Endothelial cell of umbilical vein (primary cell): ENCODE data around the gene CALN1. TPM values are rescaled to one million over a fixed set of nuclear protein-coding genes. Genes with fewer than 3 reads are reported as not detected.

Experiments
- BruUV-seq: library from RNA; stranded (reverse); fragments of 400-500 nt; replicated peaks from 2 replicates; lab custom pipeline; 2021; lab: Mats Ljungman, UMichigan
- CTCF ChIA-PET: fragments of 300-600, 350-600 bp; sonication (Branson Sonifier 250); formaldehyde crosslinking; loops from one replicate; lab custom pipeline; 2021; ENCODE audit warnings: antibody characterized with exemption, inconsistent platforms; lab: Charles Lee
- POLR2A ChIA-PET: fragments of 300-600, 350-600 bp; sonication (Branson Sonifier 250); formaldehyde crosslinking; loops from one replicate; lab custom pipeline; 2021; ENCODE audit warnings: antibody characterized with exemption, inconsistent platforms; lab: Charles Lee
- DNase-seq: peaks from one replicate; pipeline ENCODE4 v3.0.0-alpha.2; 2011; ENCODE audit warnings: low read depth, low spot score
- FAIRE-seq: peaks from 2 replicates; lab custom pipeline; 2011; peaks lifted over from hg19 to GRCh38; lab: Jason Lieb, UNC
- H2AFZ ChIP-seq: 2 replicates; pipeline ENCODE4 v1.6.0; 2012; ENCODE audit warnings: low read depth, low read length, control low read depth, inconsistent platforms
- H3K27ac ChIP-seq: 2 replicates; pipeline ENCODE4 v1.5.1; 2011; ENCODE audit warnings: low read depth, mild to moderate bottlenecking, control low read depth, low read length, moderate library complexity; ENCODE audit not compliant: insufficient read depth
- H3K27me3 ChIP-seq, 2 experiments: 2 replicates each; pipeline versions ENCODE4 v1.6.0 to v1.6.1; 2011; ENCODE audit warnings: low read length in 2 of 2, mixed read lengths in 1 of 2; ENCODE audit not compliant: control insufficient read depth in 2 of 2, insufficient read depth in 2 of 2
- H3K36me3 ChIP-seq, 2 experiments: 2 replicates in 1 of 2; 3 replicates in 1 of 2; pipeline ENCODE4 v1.5.1; 2011; ENCODE audit warnings: low read length in 2 of 2, mild to moderate bottlenecking in 1 of 2, moderate library complexity in 1 of 2; ENCODE audit not compliant: control insufficient read depth in 2 of 2, insufficient read depth in 2 of 2; ENCODE audit errors: extremely low read depth in 1 of 2
- H3K4me1 ChIP-seq: 3 replicates; pipeline ENCODE4 v1.5.1; 2011; ENCODE audit warnings: mild to moderate bottlenecking, low read length; ENCODE audit not compliant: control insufficient read depth, insufficient read depth; ENCODE audit errors: extremely low read depth
- H3K4me2 ChIP-seq: 2 replicates; pipeline ENCODE4 v1.6.1; 2011; ENCODE audit warnings: low read length, control low read depth, mixed read lengths; ENCODE audit not compliant: insufficient read depth
- H3K4me3 ChIP-seq, 3 experiments: fragments of 200-600 bp in 1 of 3; sonication (generic), shearing (Covaris generic) in 1 of 3; replicated peaks in 1 of 3; 2 replicates each; pipeline ENCODE4 v1.5.1; 2011 to 2016; ENCODE audit warnings: control low read depth in 3 of 3, low read length in 3 of 3, mild to moderate bottlenecking in 2 of 3, inconsistent platforms in 1 of 3, low read depth in 1 of 3, moderate library complexity in 1 of 3; ENCODE audit not compliant: insufficient read depth in 1 of 3
- H3K79me2 ChIP-seq: 2 replicates; pipeline ENCODE4 v1.6.0; 2012; ENCODE audit warnings: low read length, inconsistent platforms; ENCODE audit not compliant: control insufficient read depth, insufficient read depth
- H3K9ac ChIP-seq: replicated peaks from 2 replicates; pipeline ENCODE3; 2011; ENCODE audit warnings: low read length, control low read depth; ENCODE audit not compliant: insufficient read depth; ENCODE audit errors: extremely low read depth
- H3K9me1 ChIP-seq: replicated peaks from 3 replicates; pipeline ENCODE4 v1.6.0; 2011; ENCODE audit warnings: mild to moderate bottlenecking, low read length; ENCODE audit not compliant: control insufficient read depth, insufficient read depth; ENCODE audit errors: extremely low read depth
- H3K9me3 ChIP-seq: replicated peaks from 2 replicates; pipeline ENCODE4 v1.5.1; 2012; ENCODE audit warnings: low read length, inconsistent platforms; ENCODE audit not compliant: control insufficient read depth, insufficient read depth
- H4K20me1 ChIP-seq: replicated peaks from 2 replicates; pipeline ENCODE3; 2011; ENCODE audit warnings: mild to moderate bottlenecking, low read length; ENCODE audit not compliant: control insufficient read depth, insufficient read depth; ENCODE audit errors: extremely low read depth
- EZH2 ChIP-seq: IDR thresholded peaks from 2 replicates; pipeline ENCODE4 v1.6.1; 2012; ENCODE audit warnings: borderline replicate concordance, low read depth, mild to moderate bottlenecking, moderate library complexity, low read length, inconsistent platforms; ENCODE audit not compliant: severe bottlenecking
- FOS ChIP-seq: IDR thresholded peaks from 2 replicates; pipeline ENCODE4 v1.6.1; 2011; ENCODE audit warnings: mild to moderate bottlenecking, low read length, moderate library complexity, borderline replicate concordance; ENCODE audit not compliant: insufficient read depth
- GATA2 ChIP-seq: IDR thresholded peaks from 2 replicates; pipeline ENCODE4 v1.7.0; 2011; ENCODE audit warnings: low read depth, mild to moderate bottlenecking, moderate library complexity, mixed read lengths, low read length; ENCODE audit not compliant: insufficient read length, insufficient read depth
- JUN ChIP-seq: IDR thresholded peaks from 2 replicates; pipeline ENCODE4 v1.6.1; 2011; ENCODE audit warnings: borderline replicate concordance, low read depth; ENCODE audit not compliant: insufficient read length, insufficient read depth
- MYC ChIP-seq: IDR thresholded peaks from one replicate; pipeline ENCODE4 v1.6.1; 2011; ENCODE audit warnings: mild to moderate bottlenecking, low read depth, low read length
- POLR2A ChIP-seq: IDR thresholded peaks from 2 replicates; pipeline ENCODE4 v1.6.1; 2012; ENCODE audit warnings: low read depth, mild to moderate bottlenecking, control low read depth, low read length
- POLR2AphosphoS5 ChIP-seq: IDR thresholded peaks from 2 replicates; pipeline ENCODE4 v1.6.1; 2012; ENCODE audit warnings: low read depth, mild to moderate bottlenecking, control low read depth, low read length, moderate library complexity; ENCODE audit not compliant: insufficient read depth
- dilution Hi-C: fragments of 300-500 bp; cut with MboI; formaldehyde crosslinking; loops from one replicate; pipeline ENCODE4 v1.15.0; 2019; ENCODE audit warnings: low sequenced_read_pairs; ENCODE audit not compliant: extremely low pct_ligation_motif_present
- intact Hi-C: fragments of 100-400 bp; cut with micrococcal nuclease; formaldehyde crosslinking; loops from one replicate; pipeline ENCODE4 v1.10.0; 2022
- polyA plus RNA-seq, 4 experiments: library from polyadenylated mRNA; depleted of rRNA in 3 of 4; stranded (reverse) in 3 of 4; unstranded in 1 of 4; fragments of >200 nt; gene quantifications; 2 replicates each; pipeline versions ENCODE4 v1.2.1 to v1.2.3, GENCODE V29; 2011 to 2012; ENCODE audit warnings: missing spikeins in 1 of 4
- total RNA-seq: library from RNA; stranded (reverse); gene quantifications from 2 replicates; pipeline ENCODE4 v1.2.3, GENCODE V29; 2021
- TF ChIP-seq, protein P1 (sequence below), 2 donors: IDR thresholded peaks; 1 replicate in 1 of 2; 2 replicates in 1 of 2; pipeline ENCODE4 v1.5.1; 2011; ENCODE audit warnings: low read length in 2 of 2, mild to moderate bottlenecking in 2 of 2, moderate library complexity in 2 of 2, control low read depth in 1 of 2, inconsistent platforms in 1 of 2, low read depth in 1 of 2; ENCODE audit not compliant: insufficient read depth in 1 of 2; ENCODE audit errors: extremely low read depth in 1 of 2
- TF ChIP-seq, protein P2 (sequence below): IDR thresholded peaks from 2 replicates; pipeline ENCODE4 v1.6.1; 2011; ENCODE audit not compliant: insufficient read depth, insufficient read length

The CALN1 gene
- total and polyA plus RNA-seq, 2 donors (not counting 3 experiments of a cell fraction or from before 2014, with no cell fraction given), result not detected

DNA sequence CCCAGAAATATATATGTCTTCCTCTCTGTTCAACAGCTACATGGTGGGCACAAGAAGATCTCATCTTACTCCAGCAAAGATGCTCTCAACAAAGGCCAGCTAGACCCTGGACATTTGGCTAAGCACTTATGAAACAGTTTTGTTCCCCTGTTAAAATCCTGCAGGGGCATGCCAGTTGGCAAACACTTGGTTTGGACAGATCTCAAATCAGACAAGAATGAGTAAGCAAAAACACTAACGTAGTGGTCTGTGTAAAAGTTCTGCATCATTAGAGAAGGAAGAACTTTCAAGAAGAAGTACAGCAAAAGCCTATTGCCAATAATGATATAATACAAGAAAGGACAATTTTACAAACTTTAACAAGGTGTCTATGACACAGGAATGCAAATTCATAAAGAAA is 125.6 kb downstream of the CALN1 start:
- Histone ChIP-seq H3K27me3 (no peaks in the 10 kb centered on the region), H4K20me1 (no peaks in the 10 kb centered on the region), H3K4me2 (no peak overlapping the region), H3K9ac (no peak overlapping the region), H3K4me3 (no peak overlapping the region), H3K27ac (no peak overlapping the region), H3K79me2 (no peaks in the 10 kb centered on the region), H2AFZ (no peak overlapping the region), H3K36me3 (no peaks in the 10 kb centered on the region), H3K4me1 (no peaks in the 10 kb centered on the region), H3K9me1 (no peaks in the 10 kb centered on the region), H3K9me3 (no peaks in the 10 kb centered on the region)
- intact Hi-C loops, result no loop called here
- FAIRE-seq (no peak), DNase-seq (no peak)
- TF ChIP-seq POLR2AphosphoS5 (no peak), JUN (no peak), GATA2 (no peak), FOS (no peak), MYC (no peak), POLR2A (no peak), EZH2 (no peak)
- TF ChIP-seq, protein P1, sequence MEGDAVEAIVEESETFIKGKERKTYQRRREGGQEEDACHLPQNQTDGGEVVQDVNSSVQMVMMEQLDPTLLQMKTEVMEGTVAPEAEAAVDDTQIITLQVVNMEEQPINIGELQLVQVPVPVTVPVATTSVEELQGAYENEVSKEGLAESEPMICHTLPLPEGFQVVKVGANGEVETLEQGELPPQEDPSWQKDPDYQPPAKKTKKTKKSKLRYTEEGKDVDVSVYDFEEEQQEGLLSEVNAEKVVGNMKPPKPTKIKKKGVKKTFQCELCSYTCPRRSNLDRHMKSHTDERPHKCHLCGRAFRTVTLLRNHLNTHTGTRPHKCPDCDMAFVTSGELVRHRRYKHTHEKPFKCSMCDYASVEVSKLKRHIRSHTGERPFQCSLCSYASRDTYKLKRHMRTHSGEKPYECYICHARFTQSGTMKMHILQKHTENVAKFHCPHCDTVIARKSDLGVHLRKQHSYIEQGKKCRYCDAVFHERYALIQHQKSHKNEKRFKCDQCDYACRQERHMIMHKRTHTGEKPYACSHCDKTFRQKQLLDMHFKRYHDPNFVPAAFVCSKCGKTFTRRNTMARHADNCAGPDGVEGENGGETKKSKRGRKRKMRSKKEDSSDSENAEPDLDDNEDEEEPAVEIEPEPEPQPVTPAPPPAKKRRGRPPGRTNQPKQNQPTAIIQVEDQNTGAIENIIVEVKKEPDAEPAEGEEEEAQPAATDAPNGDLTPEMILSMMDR (IDR thresholded peaks at IDR 0.05; ENCODE audit: extremely low read depth in 1 of 2, insufficient read depth in 1 of 2, low read depth in 1 of 2, low read length in 2 of 2), result no peak
- TF ChIP-seq, protein P2, sequence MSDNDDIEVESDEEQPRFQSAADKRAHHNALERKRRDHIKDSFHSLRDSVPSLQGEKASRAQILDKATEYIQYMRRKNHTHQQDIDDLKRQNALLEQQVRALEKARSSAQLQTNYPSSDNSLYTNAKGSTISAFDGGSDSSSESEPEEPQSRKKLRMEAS, result no peak
- ChIA-PET POLR2A (no interaction called here), CTCF (no interaction called here)
- dilution Hi-C loops, result no loop called here
- no TSS peak for BruUV-seq
